HEK293 (cell line): ENCODE results near the gene CYP2C18.

Experiments used
- CTCF ChIA-PET: fragments of 350-600 bp; formaldehyde crosslinking; extraction: SDS; loops from one replicate; lab custom pipeline; 2021; ENCODE audit warnings: antibody characterized with exemption; lab: Yijun Ruan, JAX
- POLR2A ChIA-PET: fragments of 300-600 bp; formaldehyde crosslinking; extraction: SDS; loops from one replicate; lab custom pipeline; 2020; ENCODE audit warnings: antibody characterized with exemption, inconsistent platforms; lab: Yijun Ruan, JAX
- H3K27ac ChIP-seq: fragments of 200-500 bp; sonication (Bioruptor generic); 2 replicates; pipeline ENCODE4 v1.5.1; 2014; ENCODE audit warnings: low read depth, low read length, control low read depth, inconsistent platforms; ENCODE audit errors: extremely low read depth
- H3K36me3 ChIP-seq, 2 experiments: fragments of 200-500 bp in 1 of 2; sonication (Bioruptor generic) in 1 of 2; 1 replicate in 1 of 2; 2 replicates in 1 of 2; pipeline ENCODE4 v1.5.1; 2014 to 2017; ENCODE audit warnings: inconsistent platforms in 2 of 2, low read length in 2 of 2; ENCODE audit not compliant: control insufficient read depth in 2 of 2, insufficient read depth in 1 of 2
- H3K4me1 ChIP-seq: fragments of 200-500 bp; sonication (Bioruptor generic); 2 replicates; pipeline ENCODE4 v1.5.1; 2014; ENCODE audit warnings: mild to moderate bottlenecking, low read length, inconsistent platforms; ENCODE audit not compliant: control insufficient read depth, insufficient read depth
- H3K4me3 ChIP-seq: 2 replicates; pipeline ENCODE4 v1.5.1; 2011; ENCODE audit warnings: low read depth, mild to moderate bottlenecking, control low read depth, low read length, moderate library complexity
- H3K9me3 ChIP-seq: fragments of 200-500 bp; sonication (Bioruptor generic); 2 replicates; pipeline ENCODE4 v1.5.1; 2014; ENCODE audit warnings: low read depth, low read length, inconsistent platforms; ENCODE audit not compliant: control insufficient read depth, insufficient read depth
- BCL11A ChIP-seq: fragments of 450-650 bp; formaldehyde crosslinking; IDR thresholded peaks from 2 replicates; pipeline ENCODE4 v1.5.1; 2016; ENCODE audit warnings: low read depth, missing biosample characterization, missing genetic modification characterization
- EGR2 ChIP-seq: fragments of 450-650 bp; formaldehyde crosslinking; IDR thresholded peaks from 2 replicates; pipeline ENCODE4 v1.5.1; 2016; ENCODE audit warnings: low read depth, missing biosample characterization, missing genetic modification characterization
- GLIS1 ChIP-seq: fragments of 450-650 bp; formaldehyde crosslinking; IDR thresholded peaks from 2 replicates; pipeline ENCODE4 v1.5.1; 2016; ENCODE audit warnings: missing biosample characterization, missing genetic modification characterization
- HOXA7 ChIP-seq: sonication (generic); formaldehyde crosslinking; IDR thresholded peaks from 2 replicates; pipeline ENCODE4 v1.8.1; 2022; ENCODE audit warnings: missing genetic modification reagents, borderline replicate concordance
- PRDM1 ChIP-seq: fragments of 450-650 bp; formaldehyde crosslinking; IDR thresholded peaks from 2 replicates; pipeline ENCODE4; 2016; ENCODE audit warnings: missing biosample characterization, missing genetic modification characterization
- SCRT2 ChIP-seq: fragments of 450-650 bp; formaldehyde crosslinking; IDR thresholded peaks from 2 replicates; pipeline ENCODE4 v1.5.1; 2016; ENCODE audit warnings: missing biosample characterization, missing genetic modification characterization
- SP7 ChIP-seq: fragments of 450-650 bp; formaldehyde crosslinking; IDR thresholded peaks from 2 replicates; pipeline ENCODE4 v1.5.1; 2016; ENCODE audit warnings: missing biosample characterization, missing genetic modification characterization
- ZBTB26 ChIP-seq: fragments of 450-650 bp; formaldehyde crosslinking; optimal IDR thresholded peaks from 2 replicates; pipeline ENCODE3; 2016; ENCODE audit warnings: missing biosample characterization, mild to moderate bottlenecking, missing genetic modification characterization
- ZBTB7A ChIP-seq: fragments of 450-650 bp; formaldehyde crosslinking; IDR thresholded peaks from 2 replicates; pipeline ENCODE4 v1.5.1; 2016; ENCODE audit warnings: low read depth, missing biosample characterization, missing genetic modification characterization
- ZNF10 ChIP-seq: fragments of 450-650 bp; formaldehyde crosslinking; IDR thresholded peaks from 2 replicates; pipeline ENCODE4 v1.5.1; 2017; ENCODE audit warnings: missing biosample characterization, missing genetic modification characterization
- ZNF114 ChIP-seq: fragments of 450-650 bp; formaldehyde crosslinking; IDR thresholded peaks from 2 replicates; pipeline ENCODE4 v1.5.0; 2017; ENCODE audit warnings: missing biosample characterization, missing genetic modification characterization
- ZNF155 ChIP-seq: fragments of 450-650 bp; formaldehyde crosslinking; IDR thresholded peaks from 2 replicates; pipeline ENCODE4 v1.5.1; 2016; ENCODE audit warnings: missing biosample characterization, missing genetic modification characterization
- ZNF16 ChIP-seq: fragments of 450-650 bp; formaldehyde crosslinking; IDR thresholded peaks from 2 replicates; pipeline ENCODE4 v1.5.1; 2016; ENCODE audit warnings: low read depth, missing biosample characterization, missing genetic modification characterization
- ZNF175 ChIP-seq: fragments of 450-650 bp; formaldehyde crosslinking; IDR thresholded peaks from 2 replicates; pipeline ENCODE4 v1.5.1; 2016; ENCODE audit warnings: missing biosample characterization, missing genetic modification characterization
- ZNF26 ChIP-seq: fragments of 450-650 bp; formaldehyde crosslinking; IDR thresholded peaks from 2 replicates; pipeline ENCODE4 v1.5.1; 2016; ENCODE audit warnings: missing biosample characterization, missing genetic modification characterization
- ZNF335 ChIP-seq: fragments of 450-650 bp; formaldehyde crosslinking; conservative IDR thresholded peaks from 2 replicates; pipeline ENCODE4 v1.5.1; 2016; ENCODE audit warnings: missing biosample characterization, missing genetic modification characterization
- ZNF404 ChIP-seq: fragments of 450-650 bp; formaldehyde crosslinking; IDR thresholded peaks from 2 replicates; pipeline ENCODE4 v1.5.1; 2017; ENCODE audit warnings: missing biosample characterization, missing genetic modification characterization
- ZNF488 ChIP-seq: fragments of 450-650 bp; formaldehyde crosslinking; IDR thresholded peaks from 2 replicates; pipeline ENCODE4 v1.5.1; 2016; ENCODE audit warnings: missing biosample characterization, missing genetic modification characterization
- ZNF501 ChIP-seq: fragments of 450-650 bp; formaldehyde crosslinking; IDR thresholded peaks from 2 replicates; pipeline ENCODE4 v1.5.1; 2016; ENCODE audit warnings: missing biosample characterization, missing genetic modification characterization
- ZNF571 ChIP-seq: fragments of 450-650 bp; formaldehyde crosslinking; IDR thresholded peaks from 2 replicates; pipeline ENCODE4 v1.5.0; 2017; ENCODE audit warnings: missing biosample characterization, missing genetic modification characterization
- ZNF621 ChIP-seq: fragments of 450-650 bp; formaldehyde crosslinking; IDR thresholded peaks from 2 replicates; pipeline ENCODE4 v1.5.1; 2017; ENCODE audit warnings: missing biosample characterization, missing genetic modification characterization
- ZNF629 ChIP-seq: fragments of 450-650 bp; formaldehyde crosslinking; IDR thresholded peaks from 2 replicates; pipeline ENCODE4 v1.5.1; 2017; ENCODE audit warnings: missing biosample characterization, missing genetic modification characterization
- ZNF664 ChIP-seq: fragments of 450-650 bp; formaldehyde crosslinking; IDR thresholded peaks from 2 replicates; pipeline ENCODE4 v1.5.1; 2016; ENCODE audit warnings: missing biosample characterization, missing genetic modification characterization
- ZNF692 ChIP-seq: fragments of 450-650 bp; formaldehyde crosslinking; IDR thresholded peaks from 2 replicates; pipeline ENCODE4 v1.5.1; 2016; ENCODE audit warnings: missing biosample characterization, missing genetic modification characterization
- ZNF843 ChIP-seq: fragments of 450-650 bp; formaldehyde crosslinking; IDR thresholded peaks from 2 replicates; pipeline ENCODE4 v1.5.1; 2016; ENCODE audit warnings: missing biosample characterization, missing genetic modification characterization
- TF ChIP-seq, protein P1 (sequence below): fragments of 450-650 bp; formaldehyde crosslinking; IDR thresholded peaks from 2 replicates; pipeline ENCODE4 v1.5.1; 2017; ENCODE audit warnings: missing biosample characterization, missing genetic modification characterization
- TF ChIP-seq, protein P2 (sequence below): fragments of 450-650 bp; formaldehyde crosslinking; IDR thresholded peaks from 2 replicates; pipeline ENCODE4 v1.5.1; 2017; ENCODE audit warnings: missing biosample characterization, missing genetic modification characterization

Gene CYP2C18

DNA sequence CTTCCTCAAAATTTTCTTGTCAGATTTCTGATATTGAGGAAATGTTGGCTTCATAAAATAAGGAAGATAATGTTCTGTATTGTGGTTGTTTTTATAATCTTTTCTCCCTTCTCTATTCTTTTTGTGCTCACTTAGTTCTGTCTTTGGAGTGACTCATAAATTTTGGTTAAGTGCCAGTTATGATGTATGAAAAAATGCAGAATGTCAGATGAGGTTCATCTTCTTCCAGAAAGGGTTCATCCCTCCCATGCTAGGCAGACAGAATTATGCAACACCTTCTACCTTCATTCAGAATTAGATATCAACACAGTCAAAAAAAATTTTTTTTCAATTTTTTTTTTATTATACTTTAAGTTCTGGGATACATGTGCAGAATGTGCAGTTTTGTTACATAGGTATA, 42.3 kb downstream of the CYP2C18 start (continued):
- no peak for TF ChIP-seq SCRT2
- no peak for TF ChIP-seq ZNF692 (tag by site-specific recombination)
- TF ChIP-seq ZNF404 (tag by site-specific recombination) = no peak
- TF ChIP-seq ZBTB26 = no peak
- TF ChIP-seq ZBTB7A (tag by site-specific recombination) = no peak
- TF ChIP-seq EGR2 = no peak
- TF ChIP-seq, all 188 proteins: peak for 0

GRCh38 chr10:94735197-94735596, 51.7 kb downstream of the CYP2C18 start:
- ChIA-PET POLR2A (no interaction called here), CTCF (no interaction called here)
- H3K4me3 ChIP-seq = no peak overlapping the region
- no peaks in the 10 kb centered on the region for H3K9me3 ChIP-seq
- H3K27ac ChIP-seq = no peak overlapping the region
- TF ChIP-seq SP7 (tag by site-specific recombination) = no peak
- TF ChIP-seq ZNF155 (tag by site-specific recombination) = no peak
- TF ChIP-seq ZNF335 (tag by site-specific recombination) = no peak
- no peak for TF ChIP-seq ZNF26 (tag by site-specific recombination)
- no peak for TF ChIP-seq ZBTB7A (tag by site-specific recombination)
- TF ChIP-seq BCL11A = no peak
- TF ChIP-seq EGR2 = no peak
- no peak for TF ChIP-seq ZNF488 (tag by site-specific recombination)
- TF ChIP-seq GLIS1 (tag by site-specific recombination) = no peak
- TF ChIP-seq ZNF571 (tag by site-specific recombination) = no peak
- no peak for TF ChIP-seq ZNF621
- no peak for TF ChIP-seq ZNF629 (tag by site-specific recombination)
- TF ChIP-seq ZNF664 (tag by site-specific recombination) = no peak
- TF ChIP-seq, protein P1, sequence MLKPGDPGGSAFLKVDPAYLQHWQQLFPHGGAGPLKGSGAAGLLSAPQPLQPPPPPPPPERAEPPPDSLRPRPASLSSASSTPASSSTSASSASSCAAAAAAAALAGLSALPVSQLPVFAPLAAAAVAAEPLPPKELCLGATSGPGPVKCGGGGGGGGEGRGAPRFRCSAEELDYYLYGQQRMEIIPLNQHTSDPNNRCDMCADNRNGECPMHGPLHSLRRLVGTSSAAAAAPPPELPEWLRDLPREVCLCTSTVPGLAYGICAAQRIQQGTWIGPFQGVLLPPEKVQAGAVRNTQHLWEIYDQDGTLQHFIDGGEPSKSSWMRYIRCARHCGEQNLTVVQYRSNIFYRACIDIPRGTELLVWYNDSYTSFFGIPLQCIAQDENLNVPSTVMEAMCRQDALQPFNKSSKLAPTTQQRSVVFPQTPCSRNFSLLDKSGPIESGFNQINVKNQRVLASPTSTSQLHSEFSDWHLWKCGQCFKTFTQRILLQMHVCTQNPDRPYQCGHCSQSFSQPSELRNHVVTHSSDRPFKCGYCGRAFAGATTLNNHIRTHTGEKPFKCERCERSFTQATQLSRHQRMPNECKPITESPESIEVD (tag by site-specific recombination) = no peak
- no peak for TF ChIP-seq HOXA7 (CRISPR knock-in tag)
- no peaks in the 10 kb centered on the region for H3K36me3 ChIP-seq
- H3K4me1 ChIP-seq = no peaks in the 10 kb centered on the region

- ChIA-PET POLR2A (no interaction called here), CTCF (no interaction called here)
- Histone ChIP-seq H3K27ac (no peak overlapping the region), H3K36me3 (no peaks in the 10 kb centered on the region), H3K4me1 (no peaks in the 10 kb centered on the region), H3K9me3 (no peaks in the 10 kb centered on the region), H3K4me3 (no peak overlapping the region)
- TF ChIP-seq ZNF16 (tag by site-specific recombination) (no peak), ZNF175 (tag by site-specific recombination) (no peak), ZNF155 (tag by site-specific recombination) (no peak), ZNF10 (tag by site-specific recombination) (no peak), PRDM1 (tag by site-specific recombination) (no peak), ZNF114 (no peak), ZNF843 (tag by site-specific recombination) (no peak), ZNF501 (tag by site-specific recombination) (no peak)
- TF ChIP-seq, protein P2, sequence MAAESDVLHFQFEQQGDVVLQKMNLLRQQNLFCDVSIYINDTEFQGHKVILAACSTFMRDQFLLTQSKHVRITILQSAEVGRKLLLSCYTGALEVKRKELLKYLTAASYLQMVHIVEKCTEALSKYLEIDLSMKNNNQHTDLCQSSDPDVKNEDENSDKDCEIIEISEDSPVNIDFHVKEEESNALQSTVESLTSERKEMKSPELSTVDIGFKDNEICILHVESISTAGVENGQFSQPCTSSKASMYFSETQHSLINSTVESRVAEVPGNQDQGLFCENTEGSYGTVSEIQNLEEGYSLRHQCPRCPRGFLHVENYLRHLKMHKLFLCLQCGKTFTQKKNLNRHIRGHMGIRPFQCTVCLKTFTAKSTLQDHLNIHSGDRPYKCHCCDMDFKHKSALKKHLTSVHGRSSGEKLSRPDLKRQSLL (tag by site-specific recombination) = no peak
Observed at GRCh38 chr10:94738588-94738987, 55.1 kb downstream of the CYP2C18 start.
